HG03280 (cell line): ENCODE measurements around the gene CPT2.
"Not testable (repeated sequence)": the region's sequence is repeated elsewhere in the genome, so short reads cannot be mapped to it uniquely, and the experiment has no call there.

Experiments used
- ATAC-seq: cut with Tn5 transposase; IDR thresholded peaks from one replicate; pipeline ENCODE4 v1.9.1; 2021; ENCODE audit warnings: mild to moderate bottlenecking, moderate library complexity; ENCODE audit not compliant: unreplicated experiment

Gene CPT2

DNA sequence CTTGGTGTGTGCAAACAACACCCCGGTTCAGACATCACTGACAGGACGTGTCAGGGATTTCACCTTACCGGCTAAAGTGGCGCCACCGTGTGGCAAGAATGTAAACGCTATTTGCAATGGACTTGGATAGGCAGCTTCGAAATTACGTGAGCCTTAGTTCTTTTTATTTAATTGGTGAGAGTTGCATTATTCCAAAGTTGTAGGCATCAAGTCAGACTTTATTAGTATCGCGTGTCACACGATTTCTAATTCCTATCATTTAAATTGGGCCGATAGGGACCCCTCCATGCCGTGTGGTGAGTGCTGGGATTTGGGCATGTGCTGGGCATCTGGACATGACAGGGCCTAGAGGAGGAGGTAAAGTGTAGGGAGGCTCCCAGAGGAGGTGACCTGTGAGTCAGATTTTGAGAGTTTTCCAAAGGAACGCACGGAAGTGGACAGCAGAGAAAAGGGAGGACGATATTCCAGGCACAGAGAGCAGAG lies 14.5 kb upstream of the CPT2 start:
- no peak for ATAC-seq

DNA sequence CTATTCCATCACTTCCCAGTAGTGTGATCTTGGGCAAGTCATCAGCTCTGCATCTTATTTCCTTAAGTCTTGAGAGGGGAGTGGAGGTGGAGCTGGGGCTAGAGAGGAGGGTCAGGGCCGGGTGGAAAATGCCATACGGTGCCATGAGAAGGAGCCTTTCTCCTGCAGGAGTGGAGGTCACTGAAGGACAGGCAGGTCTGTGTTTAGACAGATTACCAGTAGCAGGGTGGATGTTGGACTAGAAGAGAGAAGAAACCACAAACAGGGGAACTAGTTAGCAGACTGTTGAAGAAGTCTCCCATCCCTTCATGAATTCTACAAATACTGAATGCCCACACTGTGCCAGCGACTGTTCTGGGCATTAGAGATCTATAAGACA lies 13.9 kb upstream of the CPT2 start:
- ATAC-seq, result no peak

DNA sequence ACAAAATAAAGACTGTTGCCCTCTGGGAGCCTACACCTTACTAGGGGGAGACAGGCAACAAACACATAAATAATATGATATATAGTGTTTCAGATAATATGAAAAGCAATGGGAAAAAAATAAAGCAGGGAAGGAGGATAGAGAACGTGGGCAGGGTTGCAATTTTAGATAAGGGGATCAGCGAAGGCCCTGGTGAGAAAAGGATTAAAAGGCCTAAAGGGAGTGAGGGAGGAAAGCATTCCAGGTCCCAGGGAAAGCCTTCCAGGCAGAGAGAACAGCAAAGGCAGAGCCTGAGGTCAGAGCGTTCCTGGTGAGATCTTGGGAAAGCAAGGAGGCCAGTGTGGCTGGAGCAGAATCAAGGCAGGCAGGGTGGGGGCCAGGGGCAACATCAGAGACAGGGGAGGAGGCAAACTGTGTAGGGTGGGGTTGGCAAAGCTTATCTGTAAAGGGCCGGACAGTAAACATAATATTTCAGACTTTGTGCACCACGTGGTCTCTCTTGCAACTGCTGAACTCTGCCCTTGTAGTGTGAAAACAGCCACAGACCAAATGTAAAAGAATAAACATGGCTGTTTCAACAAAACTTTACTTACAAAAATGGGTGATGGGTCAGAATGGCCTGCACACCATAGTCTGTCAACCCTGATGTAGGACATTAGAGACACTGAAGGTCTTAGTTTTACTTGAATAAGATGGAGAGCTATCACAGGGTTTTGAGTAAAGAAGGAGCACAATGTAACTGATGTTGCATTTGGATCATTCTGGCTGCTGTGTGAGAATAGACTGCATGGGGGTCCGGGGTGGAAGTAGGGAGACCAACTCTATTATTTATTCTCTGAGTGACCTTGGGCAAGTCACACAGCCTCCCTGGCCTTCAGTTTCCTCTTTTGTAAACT lies 13.3 kb upstream of the CPT2 start:
- no peak for ATAC-seq

DNA sequence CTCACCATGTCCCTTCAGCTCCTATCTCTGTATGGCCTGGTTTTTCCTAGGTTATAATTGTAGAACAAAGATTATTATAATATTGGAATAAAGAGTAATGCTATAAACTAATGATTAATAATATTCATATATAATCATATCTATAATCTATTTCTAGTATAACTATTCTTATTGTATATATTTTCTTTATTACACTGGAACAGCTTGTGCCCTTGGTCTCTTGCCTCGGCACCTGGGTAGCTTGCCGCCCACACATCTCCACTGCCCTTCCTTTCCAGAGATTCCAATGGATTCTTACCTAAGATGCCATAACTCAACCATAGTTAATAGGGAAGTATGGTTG lies 10.7 kb upstream of the CPT2 start:
- not testable (repeated sequence) for ATAC-seq

DNA sequence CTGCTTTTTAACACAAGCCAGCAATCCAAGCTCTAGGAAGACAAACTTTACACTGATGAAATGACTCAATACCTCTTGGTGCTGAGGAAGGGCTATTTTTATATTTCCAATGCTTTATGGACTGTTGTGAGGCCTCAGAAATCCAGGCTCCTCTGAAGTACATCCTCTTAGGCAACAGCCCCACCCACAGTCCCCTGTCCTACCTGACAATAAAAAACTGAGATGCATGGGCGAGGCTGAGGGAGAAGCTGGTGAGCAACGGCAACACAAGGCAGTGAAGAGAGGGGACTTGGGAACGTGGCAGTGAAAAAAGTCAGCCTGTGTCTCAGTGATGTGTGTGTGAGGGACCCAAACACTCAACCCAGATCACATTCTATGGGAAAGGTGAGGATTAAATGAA lies 10.1 kb upstream of the CPT2 start:
- ATAC-seq, result no peak

DNA sequence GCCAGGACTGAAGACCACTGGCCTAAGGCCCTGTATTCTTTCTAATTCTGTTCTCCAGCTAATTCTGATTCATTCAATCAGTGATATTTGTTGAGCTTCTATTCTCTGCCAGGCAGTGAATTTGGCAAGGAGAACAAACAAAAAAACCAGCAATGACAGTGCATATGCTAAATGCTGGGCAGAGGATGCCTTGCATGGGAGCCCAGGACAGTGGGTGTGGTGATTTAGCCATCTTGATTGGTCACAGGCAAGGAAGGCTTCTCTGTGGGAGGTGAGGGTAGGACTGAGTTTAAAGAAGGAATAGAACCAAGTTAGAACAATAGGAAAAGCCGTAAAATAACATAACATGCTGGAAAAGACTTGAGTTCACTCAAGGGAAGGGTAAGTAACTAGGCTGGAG lies 9.2 kb upstream of the CPT2 start:
- ATAC-seq, result no peak

DNA sequence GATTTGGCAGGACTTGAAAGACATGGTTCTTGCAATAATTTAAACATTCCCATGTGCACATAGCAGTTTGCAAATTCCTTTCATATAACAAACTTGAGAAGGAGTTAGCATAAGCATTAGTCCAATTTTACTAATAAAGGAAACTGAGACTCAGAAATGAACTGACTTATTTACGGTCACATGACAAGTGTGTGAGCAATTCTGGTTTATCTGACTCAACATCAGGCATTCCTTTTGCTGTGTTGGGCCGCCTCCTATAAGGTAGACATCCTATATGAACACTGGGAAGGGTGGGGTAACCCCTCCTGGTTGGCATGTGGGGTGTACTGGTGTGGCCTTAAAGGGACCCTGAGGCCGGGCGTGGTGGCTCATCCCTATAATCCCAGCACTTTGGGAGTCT lies 8.5 kb upstream of the CPT2 start:
- ATAC-seq, result no peak

DNA sequence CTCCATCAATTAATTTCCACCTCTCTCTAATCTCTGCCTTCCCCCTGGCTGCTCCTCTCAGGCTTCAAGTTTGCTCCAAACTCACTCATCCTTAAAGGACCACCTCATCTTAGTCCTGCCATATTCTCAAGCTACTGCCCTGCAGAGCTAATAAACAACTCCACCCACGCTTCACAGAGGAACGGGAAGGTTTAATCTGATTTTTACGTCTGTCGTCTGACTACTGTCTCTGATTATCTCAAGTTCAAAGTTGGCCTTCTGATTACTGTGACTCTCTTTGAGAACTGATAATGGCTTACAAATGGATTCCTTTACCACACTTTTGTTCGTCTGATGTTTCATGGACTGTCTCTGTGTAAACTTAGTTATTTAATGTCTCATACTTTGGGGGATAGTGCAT lies 7.6 kb upstream of the CPT2 start:
- no peak for ATAC-seq

DNA sequence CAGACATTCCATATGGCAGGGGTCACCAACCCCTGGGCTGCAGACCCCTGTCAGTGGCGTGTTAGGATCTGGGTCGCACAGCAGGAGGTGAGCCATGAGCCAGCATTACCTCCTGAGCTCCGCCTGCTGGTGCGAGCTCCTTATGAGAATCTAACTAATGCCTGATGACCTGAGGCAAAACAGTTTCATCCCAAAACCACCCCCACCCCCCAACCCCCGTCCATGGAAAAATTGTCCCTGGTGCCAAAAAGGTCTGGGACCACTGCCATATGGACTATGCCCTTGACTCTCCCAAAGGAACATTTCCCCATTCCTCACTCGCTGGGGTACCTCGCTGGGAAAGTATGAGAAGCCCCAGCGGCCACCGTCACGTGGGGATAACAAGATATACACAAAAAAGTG lies 6.4 kb upstream of the CPT2 start:
- no peak for ATAC-seq

DNA sequence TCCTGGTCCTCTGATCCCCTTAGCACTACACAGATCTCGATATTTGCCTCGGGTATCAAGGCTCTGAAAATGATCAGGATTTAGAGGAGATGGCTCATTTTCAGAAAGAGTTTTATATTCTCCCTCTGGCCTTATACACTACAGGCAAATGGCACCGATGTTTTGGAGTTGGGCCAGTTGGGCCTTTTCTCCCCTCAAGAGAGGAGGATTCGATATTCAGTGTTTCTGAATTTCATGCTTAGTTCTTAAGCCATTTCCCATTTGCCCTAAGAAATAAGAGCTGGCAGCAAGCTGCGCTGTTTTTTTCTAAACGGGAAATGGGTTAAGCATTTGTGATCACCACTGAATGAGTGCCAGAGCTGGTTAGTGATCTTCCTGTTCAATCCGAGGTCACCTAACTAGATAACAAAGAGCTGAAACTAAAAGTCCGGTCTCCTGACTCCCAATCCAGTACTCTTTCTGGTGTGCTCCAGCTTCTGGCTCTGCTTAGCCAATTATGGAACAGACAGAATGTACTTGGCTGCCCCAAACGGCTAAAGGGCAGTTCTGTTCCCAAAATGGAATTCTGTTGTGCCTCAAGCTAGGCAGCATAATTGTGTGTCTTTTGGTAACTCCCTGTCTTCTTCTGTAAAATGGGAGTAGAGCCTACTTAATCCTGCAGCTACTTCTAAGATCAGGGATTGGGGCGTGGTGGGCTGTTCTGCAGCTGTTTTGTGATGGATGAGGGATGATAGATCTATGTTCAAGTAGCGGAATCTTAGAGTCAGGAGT lies 1.2 kb upstream of the CPT2 start:
- ATAC-seq, result no peak

DNA sequence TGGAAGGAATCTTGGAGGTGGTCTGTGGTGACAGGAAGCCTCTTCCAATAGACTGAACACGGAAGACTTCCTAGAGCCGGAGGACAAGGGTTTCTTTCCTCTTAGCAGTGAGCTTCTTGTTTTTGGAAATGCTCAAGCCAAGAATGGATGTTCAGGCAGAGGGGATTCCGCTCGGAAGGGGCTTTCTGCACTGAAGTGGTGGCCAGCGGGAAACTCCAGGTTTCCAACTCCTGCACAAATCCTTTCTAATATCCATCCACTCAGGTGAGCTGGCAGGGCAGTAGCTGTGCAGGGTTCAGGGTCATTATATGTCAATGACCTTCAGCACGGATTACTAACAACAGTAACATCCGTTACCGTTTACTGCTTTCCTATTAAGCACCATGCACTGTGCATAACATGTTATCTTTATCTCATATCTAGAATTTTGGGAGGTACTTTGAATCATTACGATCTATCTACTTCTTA lies 573 bp upstream of the CPT2 start:
- no peak for ATAC-seq

DNA sequence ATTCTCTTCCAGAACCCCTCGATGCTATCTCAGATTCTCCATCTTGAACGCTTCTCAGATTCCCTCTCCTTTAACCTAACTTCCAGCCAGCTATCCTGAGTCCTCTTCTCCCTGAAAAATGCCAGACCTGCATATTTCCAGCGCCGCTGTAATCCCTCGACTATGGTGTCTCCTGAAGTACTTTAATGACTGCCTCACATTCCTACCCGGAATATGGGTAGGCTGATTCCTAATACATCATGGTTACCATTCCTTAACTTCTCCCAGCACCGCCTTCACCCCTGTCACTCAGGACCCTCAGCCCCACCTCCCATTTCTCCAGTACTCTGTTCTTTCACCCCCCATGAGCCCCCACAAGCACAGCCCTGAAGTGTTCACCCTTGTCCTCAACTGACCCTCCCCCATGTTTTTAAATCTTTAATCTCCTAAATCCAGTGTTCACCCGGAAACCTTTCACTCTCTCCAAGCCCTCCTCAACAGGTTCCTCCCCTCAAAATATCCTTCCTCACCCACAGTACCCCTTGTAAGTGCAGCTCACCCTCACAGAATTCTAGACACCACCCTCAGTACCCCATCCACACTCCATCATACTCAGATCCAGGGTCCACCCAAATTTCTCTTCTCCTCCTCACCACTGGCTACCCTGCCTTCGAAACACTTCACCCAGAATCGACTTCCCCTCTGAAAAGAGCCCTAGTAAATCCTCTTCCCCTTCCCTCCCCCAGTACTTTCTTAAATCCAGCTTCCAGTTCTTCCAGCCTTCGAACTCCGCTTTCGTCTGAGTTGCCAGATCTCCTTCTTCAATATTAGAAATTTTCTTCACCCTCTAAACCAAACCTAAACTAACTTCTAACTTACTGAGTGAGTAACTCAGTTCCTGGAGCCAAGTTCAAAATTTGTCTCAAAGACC lies 922 bp downstream of the CPT2 start:
- ATAC-seq, result no peak

DNA sequence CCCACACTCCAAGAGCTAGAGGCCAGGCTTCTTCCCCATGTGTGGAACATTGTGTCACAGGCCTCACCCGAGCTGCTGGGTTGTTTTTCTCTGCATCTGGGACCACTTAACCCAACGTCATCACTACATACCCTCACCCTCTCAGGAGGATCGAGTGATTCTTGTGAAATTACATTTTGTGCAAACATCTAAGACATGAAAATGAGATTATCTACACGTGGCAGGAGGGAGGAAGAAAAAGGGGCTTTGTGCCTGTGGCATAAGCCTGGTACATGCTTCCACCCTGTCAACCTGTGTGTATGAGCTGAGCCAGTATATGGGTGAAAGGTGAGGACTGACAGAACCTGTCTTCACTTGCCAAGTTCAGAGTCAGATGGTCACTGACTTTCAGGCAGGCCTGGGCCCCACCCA lies 1.6 kb downstream of the CPT2 start:
- ATAC-seq, result no peak

DNA sequence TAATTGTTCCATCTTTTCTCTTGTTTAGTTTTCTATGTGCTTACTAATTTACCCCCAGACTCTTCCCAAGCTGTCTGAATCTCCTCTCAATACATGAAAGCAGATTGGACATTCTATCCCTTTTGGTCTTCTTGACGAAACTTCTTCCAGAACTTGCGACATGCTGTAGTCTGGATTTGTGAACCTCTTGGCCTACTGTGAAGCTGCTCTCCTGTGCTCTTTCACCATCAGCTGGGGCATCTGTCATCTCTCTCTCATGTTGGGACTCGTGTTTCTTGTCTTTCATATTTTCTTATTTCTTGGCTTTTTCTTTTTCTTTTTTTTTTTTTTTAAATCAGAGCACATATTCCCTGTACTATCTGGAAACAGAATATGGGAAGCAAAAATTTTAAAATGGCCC lies 6.8 kb downstream of the CPT2 start:
- ATAC-seq, result no peak

DNA sequence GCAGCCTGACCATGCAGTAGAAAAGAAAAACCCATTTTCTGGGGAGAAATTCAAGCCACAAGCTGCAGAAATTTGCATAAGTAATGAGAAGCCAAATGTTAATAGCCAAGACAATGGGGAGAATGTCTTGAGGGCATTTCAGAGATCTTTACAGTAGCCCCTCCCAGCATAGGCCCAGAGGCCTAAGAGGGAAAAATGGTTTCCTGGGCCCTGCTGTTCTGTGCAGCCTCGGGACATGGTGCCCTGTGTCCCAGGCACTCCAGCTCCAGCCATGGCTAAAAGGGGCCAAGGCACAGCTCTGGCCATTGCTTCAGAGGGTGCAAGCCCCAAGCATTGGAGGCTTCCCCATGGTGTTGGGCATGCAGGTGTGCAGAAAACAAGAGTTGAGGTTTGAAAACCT lies 8.9 kb downstream of the CPT2 start:
- ATAC-seq, result not testable (repeated sequence)

DNA sequence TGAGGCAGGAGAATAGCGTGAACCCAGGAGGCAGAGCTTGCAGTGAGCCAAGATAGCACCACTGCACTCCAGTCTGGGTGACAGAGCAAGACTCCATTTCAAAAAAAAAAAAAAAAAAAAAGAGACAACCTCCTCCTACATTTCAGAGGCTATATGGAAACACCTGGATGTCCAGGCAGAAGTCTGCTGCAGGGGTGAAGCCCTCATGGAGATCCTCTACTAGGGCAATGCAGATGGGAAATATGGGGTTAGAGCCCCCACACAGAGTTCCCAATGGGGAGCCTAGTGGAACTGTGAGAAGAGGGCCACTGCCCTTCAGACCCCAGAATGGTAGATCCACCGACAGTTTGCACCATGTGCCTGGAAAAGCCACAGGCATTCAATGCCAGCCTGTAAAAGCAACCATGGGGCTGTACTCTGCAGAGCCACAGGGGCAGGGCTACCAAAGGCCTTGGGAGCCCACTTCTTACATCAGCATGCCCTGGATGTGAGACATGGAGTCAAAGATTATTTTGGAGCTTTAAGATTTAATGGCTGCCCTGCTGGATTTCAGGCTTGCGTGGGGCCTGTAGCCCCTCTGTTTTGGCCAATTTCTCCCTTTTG lies 9.6 kb downstream of the CPT2 start:
- not testable (repeated sequence) for ATAC-seq

DNA sequence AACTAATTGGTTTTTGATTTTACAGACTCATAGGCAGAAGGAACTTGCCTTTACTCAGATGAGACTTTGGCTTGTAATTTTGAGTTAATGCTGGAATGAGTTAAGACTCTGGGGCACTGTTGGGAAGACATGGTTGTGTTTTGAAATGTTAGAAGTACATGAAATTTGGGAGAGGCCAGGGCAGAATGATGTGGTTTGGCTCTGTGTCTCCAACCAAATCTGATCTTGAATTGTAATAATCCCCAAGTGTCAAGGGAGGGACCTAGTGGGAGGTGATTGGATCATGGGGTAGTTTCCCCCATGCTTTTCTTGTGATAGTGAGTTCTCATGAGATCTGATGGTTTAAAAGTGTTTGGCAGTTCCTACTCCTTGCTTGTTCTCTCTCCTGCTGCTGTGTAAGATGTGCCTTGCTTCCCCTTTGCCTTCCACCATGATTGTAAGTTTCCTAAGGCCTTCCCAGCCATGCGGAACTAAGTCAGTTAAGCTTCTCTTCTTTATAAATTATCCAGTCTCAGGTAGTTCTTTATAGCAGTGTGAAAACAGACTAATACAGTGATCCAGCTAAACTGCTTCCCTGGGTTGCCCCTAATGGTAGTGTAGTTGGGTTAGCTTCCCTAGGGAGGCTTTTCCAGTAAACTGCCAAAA lies 10.2 kb downstream of the CPT2 start:
- no peak for ATAC-seq

DNA sequence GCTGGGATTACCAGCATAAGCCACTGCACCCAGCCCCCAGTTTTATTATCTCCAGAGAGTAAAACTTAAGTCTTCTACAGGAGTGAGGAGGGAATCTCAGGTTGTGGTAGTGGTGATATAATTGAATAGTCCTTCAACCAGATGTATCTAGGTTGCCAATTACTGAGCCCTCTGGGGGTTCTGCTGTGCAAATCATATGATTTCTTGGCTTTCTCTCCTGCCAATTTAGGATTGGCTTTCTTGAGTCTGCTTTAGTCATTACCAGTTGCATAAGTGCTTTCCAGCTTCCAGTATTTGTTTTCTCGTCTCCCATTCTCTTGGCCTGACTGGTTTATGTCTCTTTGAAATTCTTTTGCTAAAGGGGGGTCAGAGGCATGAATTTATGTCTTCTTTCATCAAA lies 11.1 kb downstream of the CPT2 start:
- no peak for ATAC-seq

DNA sequence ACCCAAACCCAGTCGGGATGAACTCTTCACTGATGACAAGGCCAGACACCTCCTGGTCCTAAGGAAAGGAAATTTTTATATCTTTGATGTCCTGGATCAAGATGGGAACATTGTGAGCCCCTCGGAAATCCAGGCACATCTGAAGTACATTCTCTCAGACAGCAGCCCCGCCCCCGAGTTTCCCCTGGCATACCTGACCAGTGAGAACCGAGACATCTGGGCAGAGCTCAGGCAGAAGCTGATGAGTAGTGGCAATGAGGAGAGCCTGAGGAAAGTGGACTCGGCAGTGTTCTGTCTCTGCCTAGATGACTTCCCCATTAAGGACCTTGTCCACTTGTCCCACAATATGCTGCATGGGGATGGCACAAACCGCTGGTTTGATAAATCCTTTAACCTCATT lies 13.7 kb downstream of the CPT2 start:
- no peak for ATAC-seq

DNA sequence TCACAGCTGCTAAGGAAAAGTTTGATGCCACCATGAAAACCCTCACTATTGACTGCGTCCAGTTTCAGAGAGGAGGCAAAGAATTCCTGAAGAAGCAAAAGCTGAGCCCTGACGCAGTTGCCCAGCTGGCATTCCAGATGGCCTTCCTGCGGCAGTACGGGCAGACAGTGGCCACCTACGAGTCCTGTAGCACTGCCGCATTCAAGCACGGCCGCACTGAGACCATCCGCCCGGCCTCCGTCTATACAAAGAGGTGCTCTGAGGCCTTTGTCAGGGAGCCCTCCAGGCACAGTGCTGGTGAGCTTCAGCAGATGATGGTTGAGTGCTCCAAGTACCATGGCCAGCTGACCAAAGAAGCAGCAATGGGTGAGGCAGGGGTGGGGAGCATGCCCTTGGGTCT lies 14.3 kb downstream of the CPT2 start:
- no peak for ATAC-seq
